SK-N-SH (cell line): ENCODE measurements around the gene VCAM1. TPM values are rescaled to one million over a fixed set of nuclear protein-coding genes. Genes with fewer than 3 reads are reported as not detected.

Source experiments
- CTCF ChIA-PET: fragments of 300-600, 350-600 bp; formaldehyde crosslinking; extraction: SDS; loops from one replicate; lab custom pipeline; 2021; lab: Yijun Ruan, JAX
- POLR2A ChIA-PET: fragments of 350-600 bp; sonication (Branson Sonifier 250); formaldehyde crosslinking; extraction: SDS; loops from one replicate; lab custom pipeline; 2020; ENCODE audit warnings: antibody characterized with exemption, inconsistent platforms; lab: Yijun Ruan, JAX
- DNase-seq: peaks from one replicate; pipeline ENCODE4 v3.0.0; 2012
- H2AFZ ChIP-seq: fragments of 200-600 bp; sonication (generic); 2 replicates; pipeline ENCODE4 v1.8.1; 2016; ENCODE audit warnings: antibody characterized with exemption, mild to moderate bottlenecking, low read depth
- H3F3A ChIP-seq: fragments of 200-600 bp; sonication (generic); replicated peaks from 2 replicates; pipeline ENCODE3; 2016; ENCODE audit warnings: antibody characterized with exemption, mild to moderate bottlenecking; ENCODE audit not compliant: insufficient read depth
- H3K27ac ChIP-seq, 2 experiments: fragments of 200-500 bp in 1 of 2; fragments of 200-600 bp in 1 of 2; sonication (Bioruptor generic) in 1 of 2; sonication (generic), shearing (Covaris generic) in 1 of 2; 2 replicates each; pipeline versions ENCODE4 v1.5.1 to v1.6.1; 2014 to 2016; ENCODE audit warnings: low read depth in 2 of 2, inconsistent platforms in 1 of 2, low read length in 1 of 2, mild to moderate bottlenecking in 1 of 2, mixed read lengths in 1 of 2
- H3K27me3 ChIP-seq: fragments of 200-600 bp; sonication (generic), shearing (Covaris generic); 2 replicates; pipeline ENCODE4 v1.6.1; 2016; ENCODE audit warnings: mixed run types; ENCODE audit not compliant: insufficient read depth
- H3K36me3 ChIP-seq, 2 experiments: fragments of 200-500 bp in 1 of 2; fragments of 200-600 bp in 1 of 2; sonication (Bioruptor generic) in 1 of 2; sonication (generic) in 1 of 2; replicated peaks in 1 of 2; 2 replicates each; pipeline versions ENCODE3 to v1.5.1; 2014 to 2016; ENCODE audit warnings: low read length in 1 of 2, mild to moderate bottlenecking in 1 of 2; ENCODE audit not compliant: insufficient read depth in 2 of 2, control insufficient read depth in 1 of 2
- H3K4me1 ChIP-seq, 2 experiments: fragments of 200-500 bp in 1 of 2; fragments of 200-600 bp in 1 of 2; sonication (Bioruptor generic) in 1 of 2; sonication (generic), shearing (Covaris generic) in 1 of 2; 2 replicates each; pipeline versions ENCODE4 v1.5.1 to v1.6.1; 2014 to 2016; ENCODE audit warnings: low read depth in 1 of 2, low read length in 1 of 2, mixed run types in 1 of 2; ENCODE audit not compliant: insufficient read depth in 2 of 2, control insufficient read depth in 1 of 2
- H3K4me2 ChIP-seq: fragments of 200-600 bp; sonication (generic), shearing (Covaris generic); 2 replicates; pipeline ENCODE4 v1.6.1; 2017; ENCODE audit warnings: mixed run types
- H3K4me3 ChIP-seq, 2 experiments: fragments of 200-500 bp in 1 of 2; fragments of 200-600 bp in 1 of 2; sonication (Bioruptor generic) in 1 of 2; sonication (generic), shearing (Covaris generic) in 1 of 2; 2 replicates each; pipeline versions ENCODE4 v1.5.1 to v1.8.1; 2014 to 2016; ENCODE audit warnings: low read depth in 2 of 2, inconsistent platforms in 1 of 2, low read length in 1 of 2, mild to moderate bottlenecking in 1 of 2, mixed read lengths in 1 of 2, moderate library complexity in 1 of 2
- H3K79me2 ChIP-seq: fragments of 200-600 bp; sonication (generic); 2 replicates; pipeline ENCODE4 v1.8.1; 2017; ENCODE audit warnings: mild to moderate bottlenecking; ENCODE audit not compliant: insufficient read depth
- H3K9ac ChIP-seq: fragments of 200-600 bp; sonication (generic); 2 replicates; pipeline ENCODE4 v1.6.1; 2017; ENCODE audit warnings: mixed run types
- H3K9me2 ChIP-seq: fragments of 200-600 bp; sonication (generic); 2 replicates; pipeline ENCODE4 v1.6.1; 2017; ENCODE audit warnings: mixed run types
- H3K9me3 ChIP-seq: fragments of 200-600 bp; sonication (generic); 2 replicates; pipeline ENCODE4 v1.6.1; 2017; ENCODE audit warnings: mixed run types, mild to moderate bottlenecking, moderate library complexity
- H4K20me1 ChIP-seq: fragments of 200-600 bp; sonication (generic); 2 replicates; pipeline ENCODE4 v1.6.1; 2017; ENCODE audit warnings: mild to moderate bottlenecking, mixed run types; ENCODE audit not compliant: insufficient read depth
- CHD2 ChIP-seq: fragments of 150-350 bp; IDR thresholded peaks from 2 replicates; pipeline ENCODE4 v1.6.1; 2018; ENCODE audit warnings: low read length; ENCODE audit not compliant: partially characterized antibody
- EZH2phosphoT487 ChIP-seq: fragments of 200-600 bp; sonication (generic); IDR thresholded peaks from 2 replicates; pipeline ENCODE4 v1.6.1; 2017; ENCODE audit warnings: low read depth, mixed run types, mild to moderate bottlenecking, antibody characterized with exemption, moderate library complexity, borderline replicate concordance
- FOSL2 ChIP-seq: IDR thresholded peaks from 2 replicates; pipeline ENCODE4 v1.4.0; 2012; ENCODE audit warnings: low read depth, mild to moderate bottlenecking, moderate library complexity, borderline replicate concordance
- GABPA ChIP-seq: IDR thresholded peaks from 2 replicates; pipeline ENCODE4 v1.4.0; 2012; ENCODE audit warnings: low read depth, mild to moderate bottlenecking
- MEF2A ChIP-seq: IDR thresholded peaks from 2 replicates; pipeline ENCODE4 v1.4.0; 2012; ENCODE audit warnings: low read depth, borderline replicate concordance
- RCOR1 ChIP-seq: fragments of 150-350 bp; IDR thresholded peaks from 2 replicates; pipeline ENCODE4 v1.6.1; 2017; ENCODE audit warnings: antibody characterized with exemption, low read length
- RXRA ChIP-seq: IDR thresholded peaks from 2 replicates; pipeline ENCODE4 v1.4.0; 2012; ENCODE audit warnings: low read depth, mild to moderate bottlenecking, borderline replicate concordance
- SIN3A ChIP-seq: IDR thresholded peaks from 2 replicates; pipeline ENCODE4 v1.6.1; 2012; ENCODE audit warnings: low read depth, mild to moderate bottlenecking, low read length, moderate library complexity, borderline replicate concordance
- TCF12 ChIP-seq: IDR thresholded peaks from 2 replicates; pipeline ENCODE4 v1.4.0; 2012
- TEAD4 ChIP-seq: IDR thresholded peaks from 2 replicates; pipeline ENCODE4 v1.4.0; 2012; ENCODE audit warnings: mild to moderate bottlenecking, borderline replicate concordance; ENCODE audit not compliant: insufficient read depth
- YY1 ChIP-seq: IDR thresholded peaks from 2 replicates; pipeline ENCODE4 v1.4.0; 2012; ENCODE audit warnings: low read depth, mild to moderate bottlenecking
- WGBS: methylation state at CpG from one replicate; pipeline ENCODE4 v1.1.6; 2017; ENCODE audit warnings: low lambda C conversion rate; 5-methylcytosine and 5-hydroxymethylcytosine counted together
- polyA plus RNA-seq, 3 experiments: library from polyadenylated mRNA; depleted of rRNA; stranded (reverse); fragments of >200 nt; gene quantifications; 2 replicates each; pipeline ENCODE4 v1.2.3, GENCODE V29; 2012
- TF ChIP-seq, protein P1 (sequence below): IDR thresholded peaks from 2 replicates; pipeline ENCODE4 v1.4.0; 2012; ENCODE audit warnings: low read depth, borderline replicate concordance
- TF ChIP-seq, protein P2 (sequence below): IDR thresholded peaks from 2 replicates; pipeline ENCODE4 v1.6.1; 2012; ENCODE audit warnings: mild to moderate bottlenecking, low read depth, low read length, moderate library complexity
- TF ChIP-seq, protein P3 (sequence below): fragments of 150-350 bp; IDR thresholded peaks from 2 replicates; pipeline ENCODE4 v1.6.1; 2017; ENCODE audit warnings: antibody characterized with exemption, low read length, low read depth, borderline replicate concordance
- TF ChIP-seq, protein P4 (sequence below): IDR thresholded peaks from 2 replicates; pipeline ENCODE4 v1.4.0; 2012; ENCODE audit warnings: low read depth, borderline replicate concordance
- TF ChIP-seq, protein P5 (sequence below): IDR thresholded peaks from 2 replicates; pipeline ENCODE4; 2012

The VCAM1 gene
- polyA plus RNA-seq, 1 of the 3 experiments (the other 2 are of a cell fraction): 5.0 TPM

DNA sequence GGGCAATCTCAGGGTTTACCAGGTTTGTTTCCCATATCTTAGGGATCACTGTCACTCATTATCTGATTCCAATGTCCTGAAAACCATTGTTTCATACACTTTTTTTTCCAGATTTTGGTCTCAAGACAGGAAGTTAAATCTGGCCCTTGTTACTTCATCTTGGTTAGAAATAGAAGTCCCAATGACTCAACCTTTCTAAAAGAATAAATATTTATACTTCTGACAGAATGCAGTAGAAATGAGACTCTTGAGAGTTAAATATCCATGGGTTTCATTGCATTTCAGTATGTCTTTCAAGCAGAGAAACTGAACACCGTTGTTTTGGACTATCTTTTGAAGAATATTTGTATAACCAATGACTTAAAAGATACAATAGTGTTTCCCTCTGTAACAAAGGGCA is 19.8 kb upstream of the VCAM1 start:
- H3K27ac ChIP-seq: peak overlapping the region in 1 of 2 experiments; percentile 67; a peak in 2 of 4 replicates
- H3K79me2 ChIP-seq: no peaks in the 10 kb centered on the region
- no peak for DNase-seq

More for the DNA sequence above, 19.8 kb upstream of the VCAM1 start:
- Histone ChIP-seq H3K9ac (no peak overlapping the region), H3K4me2 (no peak overlapping the region), H2AFZ (peak overlapping the region; percentile 12; the same call in 1 of the 2 replicates), H3K27me3 (no peaks in the 10 kb centered on the region), H3F3A (no peaks in the 10 kb centered on the region), H3K4me3 (no peak overlapping the region), H3K9me2 (no peaks in the 10 kb centered on the region), H3K36me3 (no peaks in the 10 kb centered on the region), H3K4me1 (peaks cover 0 to 10% of the 10 kb centered on the region in 2 experiments; a peak in 1 of 4 replicates), H3K9me3 (no peaks in the 10 kb centered on the region), H4K20me1 (no peaks in the 10 kb centered on the region)
- ChIA-PET POLR2A (no interaction called here), CTCF (no interaction called here)
- 0% methylated on average over 1 of the region's 1 CpG for WGBS
- TF ChIP-seq, protein P1, sequence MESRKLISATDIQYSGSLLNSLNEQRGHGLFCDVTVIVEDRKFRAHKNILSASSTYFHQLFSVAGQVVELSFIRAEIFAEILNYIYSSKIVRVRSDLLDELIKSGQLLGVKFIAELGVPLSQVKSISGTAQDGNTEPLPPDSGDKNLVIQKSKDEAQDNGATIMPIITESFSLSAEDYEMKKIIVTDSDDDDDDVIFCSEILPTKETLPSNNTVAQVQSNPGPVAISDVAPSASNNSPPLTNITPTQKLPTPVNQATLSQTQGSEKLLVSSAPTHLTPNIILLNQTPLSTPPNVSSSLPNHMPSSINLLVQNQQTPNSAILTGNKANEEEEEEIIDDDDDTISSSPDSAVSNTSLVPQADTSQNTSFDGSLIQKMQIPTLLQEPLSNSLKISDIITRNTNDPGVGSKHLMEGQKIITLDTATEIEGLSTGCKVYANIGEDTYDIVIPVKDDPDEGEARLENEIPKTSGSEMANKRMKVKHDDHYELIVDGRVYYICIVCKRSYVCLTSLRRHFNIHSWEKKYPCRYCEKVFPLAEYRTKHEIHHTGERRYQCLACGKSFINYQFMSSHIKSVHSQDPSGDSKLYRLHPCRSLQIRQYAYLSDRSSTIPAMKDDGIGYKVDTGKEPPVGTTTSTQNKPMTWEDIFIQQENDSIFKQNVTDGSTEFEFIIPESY: no peak
- TF ChIP-seq, protein P2, sequence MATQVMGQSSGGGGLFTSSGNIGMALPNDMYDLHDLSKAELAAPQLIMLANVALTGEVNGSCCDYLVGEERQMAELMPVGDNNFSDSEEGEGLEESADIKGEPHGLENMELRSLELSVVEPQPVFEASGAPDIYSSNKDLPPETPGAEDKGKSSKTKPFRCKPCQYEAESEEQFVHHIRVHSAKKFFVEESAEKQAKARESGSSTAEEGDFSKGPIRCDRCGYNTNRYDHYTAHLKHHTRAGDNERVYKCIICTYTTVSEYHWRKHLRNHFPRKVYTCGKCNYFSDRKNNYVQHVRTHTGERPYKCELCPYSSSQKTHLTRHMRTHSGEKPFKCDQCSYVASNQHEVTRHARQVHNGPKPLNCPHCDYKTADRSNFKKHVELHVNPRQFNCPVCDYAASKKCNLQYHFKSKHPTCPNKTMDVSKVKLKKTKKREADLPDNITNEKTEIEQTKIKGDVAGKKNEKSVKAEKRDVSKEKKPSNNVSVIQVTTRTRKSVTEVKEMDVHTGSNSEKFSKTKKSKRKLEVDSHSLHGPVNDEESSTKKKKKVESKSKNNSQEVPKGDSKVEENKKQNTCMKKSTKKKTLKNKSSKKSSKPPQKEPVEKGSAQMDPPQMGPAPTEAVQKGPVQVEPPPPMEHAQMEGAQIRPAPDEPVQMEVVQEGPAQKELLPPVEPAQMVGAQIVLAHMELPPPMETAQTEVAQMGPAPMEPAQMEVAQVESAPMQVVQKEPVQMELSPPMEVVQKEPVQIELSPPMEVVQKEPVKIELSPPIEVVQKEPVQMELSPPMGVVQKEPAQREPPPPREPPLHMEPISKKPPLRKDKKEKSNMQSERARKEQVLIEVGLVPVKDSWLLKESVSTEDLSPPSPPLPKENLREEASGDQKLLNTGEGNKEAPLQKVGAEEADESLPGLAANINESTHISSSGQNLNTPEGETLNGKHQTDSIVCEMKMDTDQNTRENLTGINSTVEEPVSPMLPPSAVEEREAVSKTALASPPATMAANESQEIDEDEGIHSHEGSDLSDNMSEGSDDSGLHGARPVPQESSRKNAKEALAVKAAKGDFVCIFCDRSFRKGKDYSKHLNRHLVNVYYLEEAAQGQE: no peak
- TF ChIP-seq SIN3A: no peak
- TF ChIP-seq RXRA: no peak
- TF ChIP-seq, protein P3, sequence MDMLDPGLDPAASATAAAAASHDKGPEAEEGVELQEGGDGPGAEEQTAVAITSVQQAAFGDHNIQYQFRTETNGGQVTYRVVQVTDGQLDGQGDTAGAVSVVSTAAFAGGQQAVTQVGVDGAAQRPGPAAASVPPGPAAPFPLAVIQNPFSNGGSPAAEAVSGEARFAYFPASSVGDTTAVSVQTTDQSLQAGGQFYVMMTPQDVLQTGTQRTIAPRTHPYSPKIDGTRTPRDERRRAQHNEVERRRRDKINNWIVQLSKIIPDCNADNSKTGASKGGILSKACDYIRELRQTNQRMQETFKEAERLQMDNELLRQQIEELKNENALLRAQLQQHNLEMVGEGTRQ: no peak
- TF ChIP-seq, protein P4, sequence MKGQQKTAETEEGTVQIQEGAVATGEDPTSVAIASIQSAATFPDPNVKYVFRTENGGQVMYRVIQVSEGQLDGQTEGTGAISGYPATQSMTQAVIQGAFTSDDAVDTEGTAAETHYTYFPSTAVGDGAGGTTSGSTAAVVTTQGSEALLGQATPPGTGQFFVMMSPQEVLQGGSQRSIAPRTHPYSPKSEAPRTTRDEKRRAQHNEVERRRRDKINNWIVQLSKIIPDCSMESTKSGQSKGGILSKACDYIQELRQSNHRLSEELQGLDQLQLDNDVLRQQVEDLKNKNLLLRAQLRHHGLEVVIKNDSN: no peak
- TF ChIP-seq RCOR1: no peak
- TF ChIP-seq TEAD4: no peak
- peak; percentile 16; the same call in 1 of the 2 replicates for TF ChIP-seq FOSL2
- peak; percentile 59 for TF ChIP-seq TCF12
- TF ChIP-seq MEF2A: no peak
- TF ChIP-seq, protein P5, sequence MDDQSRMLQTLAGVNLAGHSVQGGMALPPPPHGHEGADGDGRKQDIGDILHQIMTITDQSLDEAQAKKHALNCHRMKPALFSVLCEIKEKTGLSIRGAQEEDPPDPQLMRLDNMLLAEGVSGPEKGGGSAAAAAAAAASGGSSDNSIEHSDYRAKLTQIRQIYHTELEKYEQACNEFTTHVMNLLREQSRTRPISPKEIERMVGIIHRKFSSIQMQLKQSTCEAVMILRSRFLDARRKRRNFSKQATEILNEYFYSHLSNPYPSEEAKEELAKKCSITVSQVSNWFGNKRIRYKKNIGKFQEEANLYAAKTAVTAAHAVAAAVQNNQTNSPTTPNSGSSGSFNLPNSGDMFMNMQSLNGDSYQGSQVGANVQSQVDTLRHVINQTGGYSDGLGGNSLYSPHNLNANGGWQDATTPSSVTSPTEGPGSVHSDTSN: peak; percentile 14; the same call in 1 of the 2 replicates
- TF ChIP-seq CHD2: no peak
- no peak for TF ChIP-seq YY1
- no peak for TF ChIP-seq GABPA
- TF ChIP-seq EZH2phosphoT487: no peak
